Left colon (tissue), 2 donors: ENCODE results near the gene COPS3. TPM values are rescaled to one million over a fixed set of nuclear protein-coding genes. Genes with fewer than 3 reads are reported as not detected.
A peak's percentile ranks its signal among the peaks of the same experiment; 100 is the strongest.

ENCODE experiments used
- ATAC-seq: fragments of 200-7000 bp; cut with Tn5 transposase; one replicate; pipeline ENCODE4 v1.9.1; 2020; ENCODE audit warnings: mild to moderate bottlenecking, moderate library complexity
- DNase-seq, 2 donors: peaks; one replicate each; pipeline ENCODE4 v3.0.0-alpha.2; 2020
- intact Hi-C, 2 donors: fragments of 100-400 bp; cut with DNase I in 1 of 2; cut with micrococcal nuclease in 1 of 2; formaldehyde crosslinking; loops; one replicate each; pipeline versions ENCODE4 v1.11.2 to v1.14.0; 2022; cut with DNase I, micrococcal nuclease
- total RNA-seq, 2 donors: library from RNA; stranded (reverse); fragmentation: NEBNext Ultra II Directional; extraction: Animal tissue kit (Norgen Biotek cat#: 25700); gene quantifications; one replicate each; pipeline ENCODE4 v1.2.1, GENCODE V29; 2021
- donor health status: DM: no; HTN: no; CAD: no.
- donor health status: DM: yes; HTN: yes; CAD: no.

Gene COPS3
- total RNA-seq, 2 donors from 2014 or later = 33.8 to 40.7 TPM

DNA sequence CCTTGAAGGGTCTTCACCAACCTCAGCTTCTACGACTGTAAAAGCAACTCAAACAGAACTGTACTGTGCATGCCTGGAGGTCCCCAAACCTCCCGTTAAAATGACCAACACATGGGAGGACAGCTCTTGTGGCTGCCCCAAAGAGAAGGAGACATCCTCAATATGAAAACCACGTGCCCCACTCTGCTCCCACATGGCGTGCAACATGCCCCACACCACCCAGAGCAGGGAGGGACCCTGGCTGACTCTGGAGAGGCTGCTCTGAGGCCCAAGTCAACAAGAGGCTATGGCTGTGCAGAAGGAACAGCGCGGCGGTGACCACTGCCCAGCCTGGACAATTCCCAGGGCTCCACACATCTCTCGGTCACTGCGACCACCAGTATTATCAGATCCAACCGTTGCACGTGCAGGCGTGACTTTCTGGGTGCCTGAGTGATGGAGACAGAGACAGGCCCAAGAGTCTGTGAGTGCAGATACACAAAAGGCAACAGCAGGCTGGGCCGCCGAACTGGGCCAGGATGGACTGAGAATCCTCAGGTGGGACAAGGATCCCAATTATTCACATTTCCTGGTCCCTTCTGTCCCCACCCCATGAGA lies 76.3 kb downstream of the COPS3 start:
- ATAC-seq (no peak), DNase-seq (peak in 1 of 2 donors; percentile 16)
- intact Hi-C loops = no loop called here

DNA sequence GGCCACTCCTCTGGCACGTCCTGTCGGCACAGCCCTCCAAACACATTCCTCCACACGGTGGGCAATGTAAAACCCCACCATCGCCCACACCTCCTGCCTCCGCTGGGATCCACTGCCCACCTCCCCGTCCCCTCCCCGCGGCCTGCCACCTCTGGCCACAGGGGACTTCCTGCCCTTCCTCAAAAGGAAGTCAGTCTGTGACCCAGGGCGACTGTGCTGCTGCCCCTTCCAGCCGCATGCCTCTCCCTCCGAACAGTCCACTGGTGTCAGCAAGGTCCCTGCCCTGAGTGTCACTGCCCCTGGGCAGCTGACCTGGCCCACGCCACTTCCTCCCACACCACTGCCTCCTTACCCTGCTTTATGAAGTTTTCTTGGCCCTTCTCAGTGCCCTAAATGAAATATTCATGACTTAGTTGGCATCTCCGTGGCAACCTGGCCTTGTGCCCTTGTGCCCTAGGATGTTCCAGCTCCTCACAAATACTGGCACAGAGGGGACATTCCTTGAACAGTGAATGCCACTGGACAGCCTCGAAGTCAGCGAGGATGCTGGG lies 76.9 kb downstream of the COPS3 start:
- peak in 1 of 2 donors; percentile 42 for DNase-seq
- ATAC-seq = no peak
- intact Hi-C loops = no loop called here

DNA sequence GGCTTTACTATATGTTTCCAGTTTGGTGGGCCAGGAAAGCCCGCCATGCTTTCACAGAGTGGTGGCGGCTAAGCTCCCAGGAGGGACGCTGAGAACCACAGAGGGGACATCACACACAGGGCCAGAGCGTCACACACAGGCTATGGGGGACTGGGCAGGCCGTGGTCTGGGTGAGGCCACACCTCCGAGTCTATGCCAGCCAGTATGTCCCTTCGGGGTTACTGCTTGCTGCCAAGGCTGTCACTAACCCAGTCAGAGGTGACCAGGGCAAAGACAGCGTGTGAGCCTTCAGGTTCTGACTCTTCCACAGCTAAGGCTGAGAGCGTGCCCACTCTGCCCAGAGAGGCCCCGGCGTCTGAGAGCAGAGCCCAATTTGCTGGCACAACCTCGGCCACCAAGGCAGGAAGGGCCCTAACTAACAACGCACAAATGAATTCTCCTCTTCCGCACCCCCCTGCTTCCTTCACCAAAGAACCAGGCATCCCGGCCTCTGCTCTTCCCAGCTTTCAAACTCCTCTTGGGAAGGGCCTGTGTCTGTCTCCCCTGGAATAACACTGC lies 77.8 kb downstream of the COPS3 start:
- ATAC-seq (no peak), DNase-seq (no peak)
- intact Hi-C loops = no loop called here

DNA sequence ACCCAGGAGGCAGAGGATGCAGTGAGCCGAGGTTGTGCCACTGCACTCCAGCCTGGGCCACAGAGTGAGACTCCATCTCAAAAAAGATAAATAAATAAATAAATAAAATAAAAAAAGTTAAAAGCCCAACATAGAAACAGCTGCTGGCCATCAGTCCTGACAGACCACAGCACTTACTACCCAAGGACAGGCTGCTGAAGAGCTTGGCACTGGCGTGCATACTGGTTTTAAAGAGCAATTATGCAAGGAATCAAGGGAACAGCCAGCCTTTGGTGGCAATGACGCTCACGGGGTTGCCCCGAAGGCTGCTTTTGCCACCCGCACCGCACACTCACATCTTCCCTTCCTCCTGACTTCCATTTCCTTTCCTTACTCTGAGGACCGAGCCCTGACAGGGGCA lies 79.1 kb downstream of the COPS3 start:
- no peak for ATAC-seq
- intact Hi-C loops = no loop called here
- no peak for DNase-seq

DNA sequence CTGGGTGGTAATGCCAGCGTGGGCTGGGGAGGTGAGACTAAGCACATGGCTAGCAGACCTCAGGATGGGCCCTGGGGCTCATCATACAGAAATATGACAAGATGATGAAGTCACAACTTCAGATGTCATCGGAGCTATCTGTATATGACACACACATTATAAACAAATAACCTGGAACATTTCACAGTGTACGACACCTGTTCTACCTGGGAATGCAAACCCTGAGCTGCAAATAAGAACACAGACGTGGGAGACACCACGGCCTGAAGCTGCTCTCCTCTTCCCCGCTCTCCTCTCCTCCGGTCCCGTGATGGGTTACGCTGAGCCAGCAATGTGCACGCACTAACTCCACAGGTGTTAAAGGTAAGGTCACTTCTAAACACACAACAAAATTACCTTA lies 79.8 kb downstream of the COPS3 start:
- intact Hi-C loops = no loop called here
- DNase-seq (no peak), ATAC-seq (no peak)

DNA sequence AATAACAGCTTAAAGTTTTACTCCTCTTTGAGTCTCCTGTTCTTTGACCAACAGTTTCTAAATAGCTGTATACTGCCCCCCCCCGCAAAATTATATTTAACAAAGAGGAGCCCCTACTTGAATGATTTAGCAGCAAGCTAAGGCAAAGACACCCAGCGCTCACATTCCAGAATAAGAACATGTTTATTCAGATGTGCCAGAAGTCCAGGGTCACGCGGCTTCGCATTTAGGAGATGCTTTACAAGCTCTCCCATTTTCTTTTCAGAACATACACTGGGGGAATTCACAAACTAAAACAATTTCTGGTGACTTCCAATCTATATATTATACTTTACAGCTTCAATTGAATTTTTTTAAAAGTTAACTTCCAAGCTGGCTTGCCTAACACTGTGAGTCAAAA lies 80.2 kb downstream of the COPS3 start:
- no peak for ATAC-seq
- DNase-seq = peak in 1 of 2 donors; percentile 45
- intact Hi-C loops = no loop called here

DNA sequence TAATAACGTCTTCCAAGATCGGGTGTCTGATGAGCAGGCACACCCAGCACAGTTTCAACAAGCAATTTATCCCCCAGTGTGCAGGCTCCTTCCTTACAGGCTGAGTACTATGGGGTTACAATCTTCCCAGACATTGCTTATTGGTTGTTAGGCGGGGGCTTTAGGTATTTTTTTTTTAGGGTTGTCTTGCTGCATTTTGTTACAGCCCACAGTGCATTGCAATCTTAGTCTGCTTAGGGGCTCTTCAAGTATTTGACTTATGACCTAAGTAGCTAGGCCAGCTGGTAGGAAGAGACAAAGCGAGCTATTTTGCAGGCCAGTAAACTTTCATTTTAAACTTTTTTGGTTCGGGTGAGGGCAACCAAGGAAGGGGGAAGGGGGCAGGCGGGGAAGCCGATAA lies 80.7 kb downstream of the COPS3 start:
- DNase-seq = no peak
- no peak for ATAC-seq
- intact Hi-C loops = no loop called here

DNA sequence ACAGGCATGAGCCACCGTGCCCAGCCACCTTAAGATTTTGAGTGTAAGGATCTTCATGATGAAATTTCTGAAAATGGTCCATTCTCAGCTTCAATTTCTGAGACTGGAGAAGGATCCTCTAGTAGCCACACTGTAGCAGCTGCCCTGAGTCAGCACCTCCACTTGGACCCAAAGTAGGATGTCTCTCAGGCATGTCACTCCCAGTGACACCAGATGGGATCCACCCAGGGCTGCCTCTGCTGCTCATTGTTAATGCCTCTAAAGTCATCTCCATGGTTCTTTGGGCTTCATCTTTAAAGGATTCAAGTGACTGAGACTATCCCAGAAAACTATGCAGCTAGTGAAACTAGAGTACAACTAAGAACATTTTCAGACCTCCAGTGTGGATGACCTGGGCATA lies 82.8 kb downstream of the COPS3 start:
- no peak for DNase-seq
- ATAC-seq = no peak
- intact Hi-C loops = no loop called here

DNA sequence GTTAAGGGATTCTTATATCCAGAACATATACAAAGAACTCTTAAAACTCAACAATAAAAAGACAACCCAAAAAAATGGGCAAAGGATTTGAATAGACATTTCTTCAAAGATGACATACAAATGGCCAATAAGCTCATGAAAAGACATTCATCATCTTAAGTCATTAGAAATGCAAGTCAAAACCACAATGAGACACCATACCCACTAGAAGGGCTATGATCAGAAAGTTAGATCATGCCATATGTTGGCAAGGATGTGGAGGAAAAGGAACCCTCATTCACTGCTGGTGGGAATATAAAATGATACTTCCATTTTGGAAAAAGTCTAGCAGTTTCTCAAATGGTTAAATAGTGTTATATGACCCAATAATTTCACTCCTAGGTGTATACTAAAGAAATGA lies 84.3 kb downstream of the COPS3 start:
- intact Hi-C loops = no loop called here
- ATAC-seq = no peak

More for the DNA sequence above, 84.3 kb downstream of the COPS3 start:
- DNase-seq = no peak

Other genes starting within 250 kb of the COPS3 start
- 100 to 1,000 TPM; 160 to 169 TPM for gene MPRIP, start 238.8 kb downstream of the COPS3 start, total RNA-seq
- gene PLD6, start 74.9 kb downstream of the COPS3 start, total RNA-seq = 1 to 10 TPM in 1 of 2 donors, under 1 TPM in 1; 0.98 to 1.3 TPM
- gene FLCN, start 44.1 kb downstream of the COPS3 start, total RNA-seq = 10 to 100 TPM; 46.9 to 50.1 TPM
- 1 to 10 TPM; 1.6 TPM for gene NT5M, start 22.1 kb upstream of the COPS3 start, total RNA-seq
- 10 to 100 TPM; 19.5 to 20.4 TPM for gene MED9, start 195.8 kb upstream of the COPS3 start, total RNA-seq
- gene RASD1, start 215.1 kb upstream of the COPS3 start, total RNA-seq = 10 to 100 TPM; 20.9 to 24.6 TPM